Suprapubic skin (tissue), 3 donors: ENCODE data around the gene LRP1B.

ENCODE experiments used
- EP300 ChIP-seq: sonication (generic); formaldehyde crosslinking; IDR thresholded peaks from one replicate; pipeline ENCODE4 v1.6.1; 2017; ENCODE audit warnings: antibody characterized with exemption
- POLR2A ChIP-seq, 2 donors: fragments of 450-650 bp; IDR thresholded peaks; one replicate each; pipeline ENCODE4 v1.6.1; 2017; ENCODE audit warnings: antibody characterized with exemption in 2 of 2, mild to moderate bottlenecking in 2 of 2, moderate library complexity in 2 of 2
- TF ChIP-seq, protein P1 (sequence below), 2 donors: fragments of 200-600 bp in 1 of 2; fragments of 450-650 bp in 1 of 2; sonication (generic) in 1 of 2; IDR thresholded peaks; one replicate each; pipeline ENCODE4 v1.5.1; 2016 to 2019; ENCODE audit warnings: antibody characterized with exemption in 2 of 2, mild to moderate bottlenecking in 1 of 2, moderate library complexity in 1 of 2

GRCh38 chr2:142175813-142176338, 45.1 kb upstream of the LRP1B start:
- TF ChIP-seq POLR2A (IDR thresholded peaks at IDR 0.05) = no peak
- TF ChIP-seq, protein P1, sequence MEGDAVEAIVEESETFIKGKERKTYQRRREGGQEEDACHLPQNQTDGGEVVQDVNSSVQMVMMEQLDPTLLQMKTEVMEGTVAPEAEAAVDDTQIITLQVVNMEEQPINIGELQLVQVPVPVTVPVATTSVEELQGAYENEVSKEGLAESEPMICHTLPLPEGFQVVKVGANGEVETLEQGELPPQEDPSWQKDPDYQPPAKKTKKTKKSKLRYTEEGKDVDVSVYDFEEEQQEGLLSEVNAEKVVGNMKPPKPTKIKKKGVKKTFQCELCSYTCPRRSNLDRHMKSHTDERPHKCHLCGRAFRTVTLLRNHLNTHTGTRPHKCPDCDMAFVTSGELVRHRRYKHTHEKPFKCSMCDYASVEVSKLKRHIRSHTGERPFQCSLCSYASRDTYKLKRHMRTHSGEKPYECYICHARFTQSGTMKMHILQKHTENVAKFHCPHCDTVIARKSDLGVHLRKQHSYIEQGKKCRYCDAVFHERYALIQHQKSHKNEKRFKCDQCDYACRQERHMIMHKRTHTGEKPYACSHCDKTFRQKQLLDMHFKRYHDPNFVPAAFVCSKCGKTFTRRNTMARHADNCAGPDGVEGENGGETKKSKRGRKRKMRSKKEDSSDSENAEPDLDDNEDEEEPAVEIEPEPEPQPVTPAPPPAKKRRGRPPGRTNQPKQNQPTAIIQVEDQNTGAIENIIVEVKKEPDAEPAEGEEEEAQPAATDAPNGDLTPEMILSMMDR (IDR thresholded peaks at IDR 0.05) = no peak
- no peak for TF ChIP-seq EP300
